Right renal pelvis (tissue), 4 donors: ENCODE results near the gene CC2D2B. TPM values are rescaled to one million over a fixed set of nuclear protein-coding genes. Genes with fewer than 3 reads are reported as not detected.
A peak's percentile ranks its signal among the peaks of the same experiment; 100 is the strongest.
"Not testable (repeated sequence)": the region's sequence is repeated elsewhere in the genome, so short reads cannot be mapped to it uniquely, and the experiment has no call there.

Experiments used
- DNase-seq, 4 donors: peaks; one replicate each; pipeline ENCODE4 v3.0.0-alpha.2; 2013; ENCODE audit warnings: low read depth in 4 of 4, low spot score in 3 of 4, missing footprints in 1 of 4
- polyA plus RNA-seq, 4 donors: library from polyadenylated mRNA; unstranded; fragments of 120-200 nt; gene quantifications; one replicate each; pipeline ENCODE4 v1.2.1, GENCODE V29; 2013; ENCODE audit not compliant: insufficient read length in 4 of 4

Gene CC2D2B
- polyA plus RNA-seq, 4 donors, result 1.2 to 1.9 (median 1.4) TPM

DNA sequence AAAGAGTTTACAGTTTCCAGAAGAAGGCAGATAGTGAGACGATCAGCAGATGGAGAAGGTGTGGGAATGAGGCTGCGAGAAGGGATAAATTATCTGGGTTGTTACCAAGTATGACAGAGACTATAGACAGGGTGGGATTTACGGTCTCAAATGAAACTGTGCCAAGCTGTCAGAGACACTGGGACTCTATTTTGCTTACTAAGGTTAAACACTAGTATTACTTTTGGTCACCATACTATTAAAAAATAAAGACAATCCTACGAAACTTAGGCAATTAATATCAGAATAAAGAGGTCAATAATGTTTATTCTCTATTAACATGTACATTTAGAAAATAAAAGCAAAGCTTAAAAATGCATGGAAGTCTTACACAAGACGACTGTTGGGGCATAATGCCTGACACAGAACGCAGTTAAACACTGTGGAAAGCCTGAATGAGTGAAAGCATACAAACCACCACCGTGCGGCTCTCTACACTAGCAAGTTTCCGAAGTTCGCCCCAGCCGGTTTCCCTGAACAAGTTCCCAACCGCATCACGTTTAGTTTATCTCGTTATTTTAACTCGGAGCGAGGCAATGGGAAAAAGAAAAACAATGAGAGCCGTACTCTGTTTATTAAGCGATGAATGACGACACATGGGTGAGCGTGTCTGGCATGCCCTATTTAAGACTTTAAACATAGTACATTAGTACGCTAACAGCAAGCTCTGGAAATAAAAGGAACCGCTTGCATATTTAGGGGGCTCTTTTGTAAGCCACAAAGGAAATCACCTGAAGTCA, 909 bp upstream of the CC2D2B start:
- peak; percentile 28 to 63 (median 43) for DNase-seq

DNA sequence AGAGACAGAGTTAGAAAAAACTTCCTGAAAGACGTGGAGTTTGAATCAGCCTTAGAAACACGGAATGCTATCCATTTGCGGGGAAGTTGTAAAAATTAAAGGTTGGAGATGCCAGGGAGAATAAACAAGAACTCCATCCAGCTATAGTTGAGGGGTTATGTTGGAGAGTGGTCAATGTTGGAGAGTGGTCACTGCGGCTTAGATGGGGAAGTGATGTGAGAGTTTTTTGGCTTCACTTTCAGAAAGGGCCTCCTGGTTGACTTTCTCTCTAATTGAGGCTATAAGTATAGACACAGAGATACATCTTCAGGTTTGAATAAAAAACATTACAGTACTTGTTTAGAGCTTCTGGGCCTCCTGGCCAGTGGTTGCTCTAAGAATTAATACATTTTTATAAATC, 675 bp downstream of the CC2D2B start:
- DNase-seq, result no peak

DNA sequence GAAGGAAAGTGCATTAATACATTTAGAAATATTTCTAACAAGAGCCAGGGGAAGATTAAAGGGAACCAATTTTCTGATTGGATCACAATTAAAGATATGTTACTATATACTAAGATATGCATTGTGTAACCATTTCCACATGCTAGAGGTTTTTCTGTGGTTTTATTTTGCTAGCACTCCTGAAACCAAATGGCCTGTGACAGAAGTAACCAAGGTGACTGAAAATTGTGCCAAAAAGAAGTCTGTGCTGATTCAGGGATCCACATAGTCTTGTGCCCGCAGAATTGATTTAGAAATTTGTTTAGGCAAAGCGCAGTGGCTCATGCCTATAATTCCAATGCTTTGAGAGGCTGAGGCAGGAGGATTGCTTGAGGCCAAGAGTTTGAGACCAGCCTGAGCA, 1.8 kb downstream of the CC2D2B start:
- no peak for DNase-seq

DNA sequence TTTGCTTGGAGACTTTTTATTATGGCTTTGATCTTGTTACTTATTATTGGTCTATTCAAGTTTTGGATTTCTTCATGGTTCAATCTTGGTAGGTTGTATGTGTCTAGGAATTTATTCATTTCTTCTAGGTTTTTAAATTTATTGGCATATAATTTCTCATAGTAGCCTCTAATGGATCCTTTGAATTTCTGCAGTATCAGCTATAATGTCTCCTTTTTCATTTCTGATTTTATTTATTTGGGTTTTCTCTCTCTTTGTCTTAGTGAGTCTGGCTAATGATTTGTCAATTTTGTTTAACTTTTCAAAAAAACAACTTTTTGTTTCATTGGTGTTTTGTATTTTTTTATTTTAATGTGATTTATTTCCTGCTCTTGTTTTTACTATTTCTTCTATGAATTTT, 8.3 kb downstream of the CC2D2B start:
- DNase-seq, result not testable (repeated sequence)

DNA sequence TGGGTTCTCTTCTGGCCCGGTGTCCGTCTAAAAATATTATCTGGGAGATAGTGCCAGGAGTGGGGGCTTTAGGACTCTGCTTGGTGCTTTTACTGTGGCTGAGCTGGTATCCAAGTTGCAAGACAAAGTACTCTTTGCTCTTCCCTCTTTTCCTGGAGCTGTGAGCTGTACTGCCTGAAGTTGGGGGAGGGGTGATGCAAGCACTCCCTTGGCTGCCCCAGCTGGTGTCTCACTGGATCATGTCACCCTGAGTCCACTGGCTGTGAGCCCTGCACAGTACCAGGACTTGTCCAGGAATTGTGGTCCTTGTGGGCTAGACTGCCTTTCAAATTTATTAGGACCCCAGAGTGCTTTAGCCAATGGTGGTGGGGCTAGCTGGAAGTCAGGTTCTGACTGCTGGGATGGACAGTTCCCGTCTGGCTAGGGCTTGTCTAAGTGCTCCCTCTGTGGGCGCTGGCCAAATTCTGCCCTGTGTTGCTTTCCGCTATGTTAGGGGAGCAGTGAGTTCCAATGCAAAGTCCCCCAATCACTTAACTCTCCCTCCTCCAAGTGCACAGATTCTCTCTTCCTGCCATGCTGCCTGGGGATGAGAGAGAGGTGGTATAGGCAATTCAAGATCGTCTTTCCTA, 13.1 kb downstream of the CC2D2B start:
- DNase-seq, result no peak

DNA sequence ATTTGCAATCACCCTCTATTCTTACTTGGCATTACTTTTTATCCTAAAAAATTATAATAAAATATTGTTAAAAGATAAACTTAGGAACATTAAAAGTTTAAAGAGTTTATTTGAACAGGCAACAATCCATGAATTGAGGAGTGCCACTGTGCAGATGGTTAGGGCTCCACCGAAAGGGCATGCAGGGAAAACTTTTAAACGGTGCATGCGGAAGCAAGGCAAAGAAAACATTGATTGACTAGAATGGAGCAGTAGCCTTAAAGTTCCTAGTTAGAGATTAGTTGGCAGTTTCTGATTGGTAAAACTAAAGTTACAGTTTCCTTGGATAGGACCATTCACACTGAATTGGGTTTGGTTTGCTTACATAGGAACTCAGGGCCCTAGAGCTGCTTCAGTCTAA, 17.3 kb downstream of the CC2D2B start:
- DNase-seq, result no peak

DNA sequence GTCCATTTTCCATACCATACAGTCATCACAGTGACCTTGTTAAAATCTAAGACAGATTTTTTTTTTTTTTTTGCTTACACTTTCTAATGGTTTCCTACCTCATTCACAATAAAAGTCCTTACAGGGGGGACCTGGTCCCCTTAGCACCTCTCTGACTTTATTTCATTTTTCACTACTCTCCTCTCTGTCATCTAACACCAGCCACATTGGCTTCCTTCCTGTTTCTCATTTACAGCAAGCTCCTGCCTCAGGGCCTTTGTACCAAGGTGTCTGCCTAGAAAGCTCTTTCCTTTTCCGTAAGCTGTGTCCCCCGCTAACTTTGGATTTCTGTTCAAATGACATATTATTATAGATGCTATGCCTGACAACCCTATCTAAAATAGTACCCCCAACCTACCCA, 27.7 kb downstream of the CC2D2B start:
- DNase-seq, result no peak

DNA sequence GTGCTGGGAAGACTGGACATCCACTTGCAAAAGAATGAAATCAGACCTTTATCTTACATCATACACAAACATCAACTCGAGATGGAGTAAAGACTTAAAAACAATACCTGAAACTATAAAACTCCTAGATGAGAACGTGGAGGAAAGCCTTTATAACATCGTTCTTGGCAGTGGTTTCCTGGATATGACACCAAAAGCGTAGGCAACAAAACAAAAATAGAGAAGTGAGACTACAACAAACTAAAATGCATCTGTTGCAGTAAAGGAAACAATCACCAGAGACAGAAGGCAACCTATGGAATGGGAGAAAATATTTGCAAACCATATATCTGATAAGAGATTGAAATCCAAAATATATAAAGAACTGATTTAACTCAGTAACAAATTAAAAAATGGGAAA, 33.3 kb downstream of the CC2D2B start:
- DNase-seq, result no peak

DNA sequence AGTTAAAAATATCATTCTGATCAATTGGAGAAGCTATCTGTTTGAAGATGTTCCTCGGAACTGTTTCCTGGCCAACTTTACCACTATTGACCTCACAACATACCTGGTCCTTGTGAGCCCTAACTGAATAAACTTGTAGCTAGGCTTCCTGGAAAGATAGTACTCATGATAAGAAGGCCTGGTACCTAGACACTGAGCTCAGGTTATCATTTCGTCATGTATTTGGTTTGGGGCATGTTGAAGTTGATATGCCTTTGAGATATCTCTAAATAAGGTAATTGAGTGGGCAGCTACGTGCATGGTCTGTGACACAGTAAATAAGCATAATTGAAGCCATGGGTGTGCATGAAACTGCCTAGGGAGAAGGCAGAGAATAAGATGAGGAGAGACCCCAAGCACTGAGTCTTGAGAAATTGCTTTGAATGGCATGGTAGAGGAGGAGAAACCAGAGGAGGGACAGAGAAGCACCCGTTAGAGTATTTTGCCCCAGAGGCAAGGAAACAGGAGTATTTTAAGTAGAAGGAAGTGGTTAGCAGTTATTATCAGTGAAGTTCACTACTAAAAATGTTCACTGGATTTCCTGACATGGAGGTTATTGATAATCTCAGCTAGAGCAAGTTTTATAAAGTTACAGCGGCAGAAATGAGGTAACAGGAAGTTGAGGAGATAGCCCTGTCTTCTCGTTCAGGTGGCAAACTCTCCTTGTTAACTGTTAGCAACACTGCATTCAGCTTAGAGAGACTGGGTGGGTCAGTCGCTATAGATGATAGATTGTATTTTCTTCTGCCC, 55.6 kb downstream of the CC2D2B start:
- no peak for DNase-seq

DNA sequence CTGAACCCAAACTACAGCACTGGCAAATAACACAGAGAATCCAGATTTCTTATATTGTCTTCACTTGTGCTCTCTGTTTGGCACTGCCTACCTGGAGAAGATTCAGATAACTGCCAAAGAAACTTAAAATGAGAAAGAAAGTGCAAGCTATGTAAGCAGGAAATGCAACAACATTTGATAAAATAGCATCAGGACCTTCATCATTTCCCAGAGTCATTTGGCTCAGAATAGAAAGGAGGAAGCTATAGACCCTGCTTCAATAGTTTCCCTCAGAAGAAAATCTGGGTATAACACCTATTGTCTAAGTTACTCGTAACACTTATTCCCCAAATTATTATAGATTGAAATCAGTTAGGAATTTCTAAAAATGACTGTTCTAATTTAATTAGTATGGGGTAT, 56.2 kb downstream of the CC2D2B start:
- DNase-seq, result no peak

DNA sequence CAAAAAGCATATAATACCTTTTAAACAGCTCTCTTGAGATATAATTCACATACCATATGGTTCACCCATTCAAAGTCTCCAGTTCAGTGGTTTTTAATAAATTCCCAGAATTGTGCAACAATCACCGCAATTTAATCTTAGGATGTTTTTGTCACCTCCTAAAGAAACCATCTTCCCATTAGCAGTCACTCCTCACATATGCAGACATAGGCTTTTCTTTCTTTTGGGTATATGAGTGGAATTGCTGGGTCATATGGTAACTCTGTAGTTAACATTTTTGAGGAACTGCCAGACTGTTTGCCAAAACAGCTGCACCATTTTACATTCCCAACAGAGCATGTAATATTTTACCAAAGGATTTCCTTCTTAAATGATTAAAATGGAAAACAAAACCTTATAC, 57.0 kb downstream of the CC2D2B start:
- peak in 1 of 4 donors; percentile 7 for DNase-seq

DNA sequence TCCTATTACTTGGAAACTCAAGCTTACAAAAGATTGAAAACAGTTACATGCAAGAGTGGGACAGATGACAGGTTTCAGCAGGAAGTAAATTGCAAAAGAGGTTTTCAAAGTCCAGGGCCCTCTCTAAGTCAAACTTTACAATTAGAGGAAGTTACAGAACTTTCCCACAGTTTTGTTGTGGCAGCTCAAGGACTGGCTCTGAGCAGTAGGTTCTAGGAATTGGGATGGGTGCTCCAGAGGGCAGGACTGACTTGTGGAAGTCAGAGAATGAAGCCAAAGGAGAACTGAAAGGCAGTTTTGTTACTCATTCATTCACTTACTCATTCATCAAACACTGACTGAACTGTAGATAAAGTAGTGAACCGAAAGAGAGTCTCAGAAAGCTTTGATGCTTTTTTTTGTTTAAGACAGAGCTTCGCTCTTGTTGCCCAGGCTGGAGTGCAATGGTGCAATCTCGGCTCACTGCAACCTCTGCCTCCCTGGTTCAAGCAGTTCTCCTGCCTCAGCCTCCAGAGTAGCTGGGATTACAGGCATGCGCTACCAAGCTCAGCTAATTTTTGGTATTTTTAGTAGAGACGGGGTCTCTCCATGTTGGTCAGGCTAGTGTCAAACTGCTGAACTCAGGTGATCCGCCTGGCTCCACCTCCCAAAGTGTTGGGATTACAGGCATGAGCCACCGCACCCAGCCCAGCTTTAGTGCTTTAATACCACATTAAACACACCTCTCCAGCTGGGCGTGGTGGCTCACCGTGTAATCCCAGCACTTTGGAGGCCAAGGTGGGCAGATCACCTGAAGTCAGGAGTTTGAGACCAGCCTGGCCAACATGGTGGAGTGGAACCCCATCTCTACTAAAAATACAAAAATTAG, 68.8 kb downstream of the CC2D2B start:
- DNase-seq, result no peak

DNA sequence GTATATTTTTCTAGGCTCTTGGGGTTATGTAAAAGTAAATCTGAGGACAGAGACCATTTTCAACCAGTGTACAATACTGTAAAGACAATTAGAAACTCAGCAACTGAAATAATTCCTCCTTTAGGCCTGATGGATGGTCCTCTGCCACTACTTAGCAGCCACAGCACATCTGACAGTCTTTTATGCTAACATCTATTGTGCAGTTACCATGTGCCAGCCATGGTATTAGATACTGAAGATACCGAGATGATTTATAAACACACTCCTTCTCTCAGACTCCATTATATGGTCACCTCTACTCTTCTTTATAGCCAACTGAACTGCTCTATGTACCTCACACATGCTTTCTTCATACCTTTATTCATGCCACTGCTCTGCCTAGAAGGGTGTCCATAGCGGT, 74.4 kb downstream of the CC2D2B start:
- no peak for DNase-seq

DNA sequence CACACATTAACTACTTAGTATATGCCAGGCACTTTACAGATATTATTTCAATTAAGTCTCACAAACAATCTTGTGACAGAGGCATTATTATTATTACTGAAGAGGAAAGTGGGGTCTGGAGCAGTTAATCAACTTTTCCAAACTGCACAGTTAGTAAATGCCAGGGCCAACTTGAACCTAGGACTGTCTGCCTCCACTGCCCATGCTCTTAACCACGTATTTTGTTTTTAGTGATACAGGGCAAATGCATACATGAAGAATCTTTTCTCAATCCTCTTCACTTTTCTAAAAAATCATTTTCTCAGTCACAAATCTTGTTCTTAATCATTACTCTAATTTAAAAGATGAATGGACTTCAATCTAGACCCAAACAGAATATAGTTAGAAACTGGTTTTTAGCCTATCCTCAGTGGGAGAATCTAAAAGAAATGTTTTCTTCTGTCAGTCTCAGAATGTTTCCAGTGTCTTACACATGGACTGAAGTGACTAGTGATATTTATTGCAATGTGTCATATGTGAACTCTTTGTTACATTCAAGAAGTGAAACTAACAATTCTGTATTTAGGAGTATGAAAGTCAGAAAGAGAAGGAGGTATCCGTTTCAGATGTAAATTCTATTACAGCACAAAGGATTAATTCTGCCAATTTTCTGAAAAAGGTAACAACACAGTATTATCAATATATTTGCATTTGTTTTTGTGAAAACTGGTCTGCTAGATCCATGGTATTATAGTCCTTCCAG, 80.1 kb downstream of the CC2D2B start:
- no peak for DNase-seq

DNA sequence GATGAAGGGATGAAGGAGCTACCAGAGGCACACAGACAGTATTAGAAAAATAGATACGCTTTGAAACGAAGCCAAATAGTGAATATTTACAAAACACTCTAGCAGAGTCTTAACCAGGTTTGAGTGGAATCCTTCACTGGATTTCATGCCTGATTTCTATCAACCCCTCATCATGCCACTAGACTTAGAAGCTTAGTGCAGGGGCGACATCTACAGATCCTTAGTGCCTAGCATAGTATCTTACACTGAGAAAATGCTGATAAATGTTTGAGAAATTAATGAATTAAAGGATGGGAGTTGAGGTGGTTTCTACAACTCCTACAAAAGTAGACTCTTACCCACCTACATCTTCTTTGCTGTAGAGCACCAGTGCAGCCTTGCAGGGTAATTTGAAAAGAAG, 80.9 kb downstream of the CC2D2B start:
- DNase-seq, result no peak

DNA sequence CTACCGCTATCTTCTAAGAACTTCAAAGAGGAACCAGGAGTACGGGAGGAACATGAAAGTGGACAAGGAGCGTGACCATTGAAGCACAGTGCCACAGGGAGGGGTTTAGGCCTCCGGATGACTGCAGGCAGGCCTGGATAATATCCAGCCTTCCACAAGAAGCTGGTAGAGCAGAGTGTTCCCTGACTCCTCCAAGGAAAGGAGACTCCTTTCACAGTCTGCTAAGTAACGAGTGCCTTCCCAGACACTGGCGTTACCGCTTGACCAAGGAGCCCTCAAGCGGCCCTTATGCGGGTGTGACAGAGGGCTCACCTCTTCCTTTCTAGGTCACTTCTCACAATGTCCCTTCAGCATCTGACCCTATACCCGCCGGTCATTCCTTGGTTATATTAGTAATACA, 86.6 kb downstream of the CC2D2B start:
- DNase-seq, result not testable (repeated sequence)

DNA sequence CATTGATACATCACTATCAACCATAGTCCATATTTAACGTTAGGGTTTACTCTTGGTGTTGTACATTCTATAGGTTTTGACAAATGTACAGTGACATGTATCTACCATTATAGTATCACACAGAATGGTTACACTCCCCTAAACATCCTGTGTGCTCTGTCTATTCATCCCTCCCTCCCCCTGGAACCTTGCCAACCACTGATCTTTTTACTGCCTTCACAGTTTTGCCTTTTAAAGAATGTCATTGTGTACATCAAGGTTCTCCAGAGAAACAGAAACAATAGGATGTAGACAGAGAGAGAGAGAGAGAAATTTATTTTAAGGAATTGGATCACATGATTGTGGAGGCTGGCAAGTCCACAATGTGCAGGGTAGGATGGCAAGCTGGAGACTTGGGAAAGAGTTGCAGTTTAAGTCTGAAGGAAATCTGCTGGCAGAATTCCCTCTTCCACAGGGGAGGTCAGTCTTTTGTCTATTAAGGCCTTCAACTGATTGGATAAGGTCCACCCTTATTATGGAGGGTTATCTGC, 90.5 kb downstream of the CC2D2B start:
- DNase-seq, result no peak

DNA sequence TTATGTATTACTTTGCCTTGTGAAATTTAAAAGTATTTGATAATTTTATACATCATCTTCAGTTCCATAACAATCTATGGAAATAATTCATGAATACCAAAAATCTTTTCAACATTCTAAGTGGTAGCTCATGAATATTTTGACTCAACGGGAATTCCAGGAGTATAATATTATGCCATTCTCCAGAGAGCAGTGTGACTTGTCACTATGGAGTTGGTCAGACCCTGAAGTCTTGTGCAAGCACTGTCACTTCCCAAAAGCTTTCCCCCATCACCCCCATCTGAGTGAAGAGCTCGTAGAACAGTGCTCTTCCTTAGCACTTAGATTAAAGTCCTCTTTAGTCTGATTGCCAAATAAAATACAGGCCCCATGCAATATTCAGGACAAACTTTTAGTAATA, 106.2 kb downstream of the CC2D2B start:
- DNase-seq, result no peak

DNA sequence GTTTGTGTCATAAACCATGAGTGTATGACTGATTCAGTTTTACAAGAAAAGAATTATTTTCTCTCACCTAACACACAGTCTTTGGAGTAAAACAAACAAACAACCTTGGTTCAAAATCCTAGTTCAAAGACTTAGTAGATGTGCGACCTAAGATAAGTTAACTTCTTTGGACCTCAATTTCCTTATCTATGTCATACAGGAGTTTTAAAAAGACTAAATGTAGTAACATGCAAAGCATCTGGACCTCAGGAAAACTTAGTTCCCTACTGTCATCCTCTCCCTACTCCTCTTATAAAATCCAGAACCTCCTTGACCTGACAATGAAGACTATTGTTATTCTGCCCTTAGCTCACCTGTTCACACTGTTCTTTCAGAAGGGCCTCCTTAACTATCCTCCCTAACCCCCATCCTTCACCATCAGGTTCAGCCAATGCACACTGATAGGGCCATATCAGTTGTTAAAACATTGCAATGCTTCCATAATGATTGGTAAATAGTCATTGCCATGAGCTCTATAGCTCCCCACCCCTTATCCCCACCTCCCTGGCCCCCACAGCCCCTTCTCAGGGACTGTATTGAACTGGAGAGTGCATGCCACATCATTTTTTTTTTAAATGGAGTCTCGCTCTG, 106.8 kb downstream of the CC2D2B start:
- no peak for DNase-seq
